Subcutaneous adipose tissue (tissue), 4 donors: Measurements from ENCODE around the gene KCNK6. TPM values are rescaled to one million over a fixed set of nuclear protein-coding genes. Genes with fewer than 3 reads are reported as not detected.

Experiments
- total RNA-seq, 4 donors: library from RNA; depleted of rRNA; stranded (reverse); fragments of >200 nt; gene quantifications; one replicate each; pipeline ENCODE4 v1.1.0, GENCODE V29; 2016
- TF ChIP-seq, protein P1 (sequence below): fragments of 450-650 bp; IDR thresholded peaks from one replicate; pipeline ENCODE4 v1.5.1; 2016; ENCODE audit warnings: low read depth, mild to moderate bottlenecking, control low read depth, antibody characterized with exemption, moderate library complexity

KCNK6 gene
- total RNA-seq, 4 donors from 2014 or later, result 2.1 to 3.4 (median 3.1) TPM

DNA sequence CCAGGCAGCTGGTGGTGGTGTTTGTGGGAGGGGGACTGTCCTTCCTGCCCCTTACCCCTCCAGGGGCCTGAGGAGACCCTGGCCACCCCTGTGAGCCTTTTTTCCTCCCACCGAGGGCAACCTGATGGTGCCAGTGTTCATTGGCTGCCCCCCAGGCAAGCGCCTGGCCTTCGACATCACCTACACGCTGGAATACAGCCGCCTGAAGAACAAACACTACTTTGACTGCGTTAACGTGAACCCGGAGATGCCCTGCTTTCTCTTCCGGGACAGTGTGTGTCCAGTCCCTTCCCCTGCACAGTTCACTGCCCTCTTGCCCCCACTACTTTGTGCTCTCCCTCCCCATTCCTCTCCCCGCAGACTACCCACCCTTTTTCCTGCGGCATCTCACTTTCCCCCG, 47.4 kb downstream of the KCNK6 start:
- TF ChIP-seq, protein P1, sequence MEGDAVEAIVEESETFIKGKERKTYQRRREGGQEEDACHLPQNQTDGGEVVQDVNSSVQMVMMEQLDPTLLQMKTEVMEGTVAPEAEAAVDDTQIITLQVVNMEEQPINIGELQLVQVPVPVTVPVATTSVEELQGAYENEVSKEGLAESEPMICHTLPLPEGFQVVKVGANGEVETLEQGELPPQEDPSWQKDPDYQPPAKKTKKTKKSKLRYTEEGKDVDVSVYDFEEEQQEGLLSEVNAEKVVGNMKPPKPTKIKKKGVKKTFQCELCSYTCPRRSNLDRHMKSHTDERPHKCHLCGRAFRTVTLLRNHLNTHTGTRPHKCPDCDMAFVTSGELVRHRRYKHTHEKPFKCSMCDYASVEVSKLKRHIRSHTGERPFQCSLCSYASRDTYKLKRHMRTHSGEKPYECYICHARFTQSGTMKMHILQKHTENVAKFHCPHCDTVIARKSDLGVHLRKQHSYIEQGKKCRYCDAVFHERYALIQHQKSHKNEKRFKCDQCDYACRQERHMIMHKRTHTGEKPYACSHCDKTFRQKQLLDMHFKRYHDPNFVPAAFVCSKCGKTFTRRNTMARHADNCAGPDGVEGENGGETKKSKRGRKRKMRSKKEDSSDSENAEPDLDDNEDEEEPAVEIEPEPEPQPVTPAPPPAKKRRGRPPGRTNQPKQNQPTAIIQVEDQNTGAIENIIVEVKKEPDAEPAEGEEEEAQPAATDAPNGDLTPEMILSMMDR, result no peak

DNA sequence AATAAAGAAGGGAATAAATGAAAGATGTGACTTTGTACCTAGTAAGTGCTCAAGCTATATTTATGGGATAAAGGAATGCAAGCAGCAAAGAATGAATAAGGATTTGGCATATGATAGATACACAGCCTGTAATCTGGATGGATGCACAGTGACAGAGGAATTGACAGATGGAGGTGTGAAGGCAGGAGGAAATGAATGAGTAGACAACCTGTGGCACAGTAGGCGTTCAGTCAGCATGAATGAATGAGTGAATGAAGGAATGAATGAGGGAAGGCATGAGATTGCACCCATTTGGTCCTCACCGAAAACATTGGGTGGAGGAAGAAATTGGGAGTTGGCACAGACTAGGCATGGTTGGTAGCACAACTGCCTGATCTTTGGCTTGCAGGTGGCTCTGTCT, 49.9 kb downstream of the KCNK6 start:
- TF ChIP-seq, protein P1, result no peak

GRCh38 chr19:38370299-38370698, 50.7 kb downstream of the KCNK6 start:
- TF ChIP-seq, protein P1, result no peak

GRCh38 chr19:38371081-38371480, 51.4 kb downstream of the KCNK6 start:
- TF ChIP-seq, protein P1, result no peak

GRCh38 chr19:38373907-38374331, 54.3 kb downstream of the KCNK6 start:
- TF ChIP-seq, protein P1, result no peak

DNA sequence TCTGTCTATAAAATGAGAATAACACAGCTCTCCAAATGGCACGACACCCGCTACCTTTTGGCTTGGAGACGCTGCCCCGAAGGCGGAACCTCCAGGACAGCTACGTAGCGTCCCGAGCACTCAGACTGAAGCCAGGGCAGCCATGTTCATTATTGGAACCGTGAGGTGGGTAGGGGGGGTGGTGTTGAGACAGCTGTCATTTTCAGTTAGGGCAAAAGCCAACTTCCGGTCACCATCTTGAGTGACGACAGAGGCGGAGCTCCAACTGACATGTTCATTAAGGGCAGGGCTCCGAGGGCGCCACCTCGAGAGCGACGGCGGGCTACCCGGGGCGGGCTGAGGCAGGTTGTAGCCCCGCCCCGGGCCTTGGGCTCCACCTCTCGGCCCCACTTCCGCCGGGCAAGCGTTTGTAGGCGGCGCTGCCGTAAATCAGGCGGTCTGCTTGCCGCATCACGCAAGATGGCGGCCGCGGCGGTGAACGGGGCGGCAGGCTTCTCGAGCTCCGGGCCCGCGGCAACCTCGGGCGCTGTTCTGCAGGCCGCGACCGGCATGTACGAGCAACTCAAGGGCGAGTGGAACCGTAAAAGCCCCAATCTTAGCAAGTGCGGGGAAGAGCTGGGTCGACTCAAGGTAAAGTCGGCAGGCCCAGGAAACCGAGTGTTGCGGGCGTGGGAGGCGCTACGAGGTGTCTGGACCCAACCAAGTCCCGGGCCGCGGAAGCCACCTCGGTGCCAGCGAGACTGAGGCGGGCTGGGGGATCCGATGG, 54.9 kb downstream of the KCNK6 start, which contains the start of gene PSMD8:
Gene PSMD8 (plus strand): TSS at position 240 of the 766 bp plus-strand sequence. CDS start 31 bp downstream, at position 271.
- TF ChIP-seq, protein P1, result no peak

GRCh38 chr19:38375098-38375493, 55.5 kb downstream of the KCNK6 start:
- TF ChIP-seq, protein P1, result no peak
